RWPE1 (cell line): ENCODE data around the gene ATG7.

Experiments used
- CTCF ChIA-PET: fragments of 350-600 bp; sonication (Branson Sonifier 250); formaldehyde crosslinking; extraction: SDS; loops from one replicate; lab custom pipeline; 2021; lab: Yijun Ruan, JAX
- POLR2A ChIA-PET: fragments of 400-600 bp; formaldehyde crosslinking; extraction: SDS; loops from one replicate; lab custom pipeline; 2020; ENCODE audit warnings: antibody characterized with exemption; ENCODE audit not compliant: low non-redundant PET; lab: Yijun Ruan, JAX
- DNase-seq: peaks from one replicate; pipeline ENCODE4 v3.0.0; 2012; ENCODE audit warnings: low spot score
- H3K27ac ChIP-seq: fragments of 450-650 bp; 2 replicates; pipeline ENCODE4 v1.5.1; 2017
- TF ChIP-seq, protein P1 (sequence below): fragments of 450-650 bp; conservative IDR thresholded peaks from 2 replicates; pipeline ENCODE4 v1.5.1; 2017; ENCODE audit warnings: low read depth, mild to moderate bottlenecking

The ATG7 gene

DNA sequence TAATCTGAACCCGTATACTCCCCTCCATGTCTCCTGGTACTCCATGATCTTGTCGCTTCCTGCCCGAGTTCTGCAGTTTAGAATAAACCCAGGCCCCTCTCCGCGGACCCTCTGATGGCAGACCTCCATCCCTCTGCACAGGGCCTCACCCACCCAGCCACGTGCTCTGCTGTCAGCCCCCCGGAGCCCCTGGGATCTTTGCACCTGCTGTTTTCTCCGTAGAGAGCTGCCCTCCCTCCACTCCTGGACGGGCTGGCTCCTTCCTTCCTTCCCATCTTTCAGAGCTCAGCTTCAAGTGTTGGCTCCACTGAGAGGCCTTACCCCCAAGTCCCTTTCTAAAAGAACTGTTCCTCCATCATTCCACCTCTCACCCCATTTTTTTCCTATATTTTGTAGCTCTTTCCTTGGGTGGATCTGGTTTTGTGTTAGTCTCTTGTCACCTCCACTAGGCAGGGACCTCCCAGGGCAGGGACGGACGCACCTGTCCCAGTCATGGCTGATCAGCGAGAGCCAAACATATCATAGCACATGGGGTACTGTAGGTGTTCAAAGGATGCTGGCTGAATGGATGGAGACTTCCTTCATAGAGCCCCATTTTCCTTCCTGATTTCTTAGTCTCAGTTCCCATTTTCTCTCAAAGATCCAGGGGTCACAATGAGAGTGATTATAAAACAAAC is 264.9 kb downstream of the ATG7 start:
- CTCF ChIA-PET = interaction anchor here (0.6 to 0.7 kb wide), 2 partner anchors 9 to 180 kb away, joined by 4 to 6 read pairs; no protein-coding TSS in a partner anchor
- POLR2A ChIA-PET = no interaction called here
- TF ChIP-seq, protein P1, sequence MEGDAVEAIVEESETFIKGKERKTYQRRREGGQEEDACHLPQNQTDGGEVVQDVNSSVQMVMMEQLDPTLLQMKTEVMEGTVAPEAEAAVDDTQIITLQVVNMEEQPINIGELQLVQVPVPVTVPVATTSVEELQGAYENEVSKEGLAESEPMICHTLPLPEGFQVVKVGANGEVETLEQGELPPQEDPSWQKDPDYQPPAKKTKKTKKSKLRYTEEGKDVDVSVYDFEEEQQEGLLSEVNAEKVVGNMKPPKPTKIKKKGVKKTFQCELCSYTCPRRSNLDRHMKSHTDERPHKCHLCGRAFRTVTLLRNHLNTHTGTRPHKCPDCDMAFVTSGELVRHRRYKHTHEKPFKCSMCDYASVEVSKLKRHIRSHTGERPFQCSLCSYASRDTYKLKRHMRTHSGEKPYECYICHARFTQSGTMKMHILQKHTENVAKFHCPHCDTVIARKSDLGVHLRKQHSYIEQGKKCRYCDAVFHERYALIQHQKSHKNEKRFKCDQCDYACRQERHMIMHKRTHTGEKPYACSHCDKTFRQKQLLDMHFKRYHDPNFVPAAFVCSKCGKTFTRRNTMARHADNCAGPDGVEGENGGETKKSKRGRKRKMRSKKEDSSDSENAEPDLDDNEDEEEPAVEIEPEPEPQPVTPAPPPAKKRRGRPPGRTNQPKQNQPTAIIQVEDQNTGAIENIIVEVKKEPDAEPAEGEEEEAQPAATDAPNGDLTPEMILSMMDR = no peak
- no peak for DNase-seq
- H3K27ac ChIP-seq = no peak overlapping the region

DNA sequence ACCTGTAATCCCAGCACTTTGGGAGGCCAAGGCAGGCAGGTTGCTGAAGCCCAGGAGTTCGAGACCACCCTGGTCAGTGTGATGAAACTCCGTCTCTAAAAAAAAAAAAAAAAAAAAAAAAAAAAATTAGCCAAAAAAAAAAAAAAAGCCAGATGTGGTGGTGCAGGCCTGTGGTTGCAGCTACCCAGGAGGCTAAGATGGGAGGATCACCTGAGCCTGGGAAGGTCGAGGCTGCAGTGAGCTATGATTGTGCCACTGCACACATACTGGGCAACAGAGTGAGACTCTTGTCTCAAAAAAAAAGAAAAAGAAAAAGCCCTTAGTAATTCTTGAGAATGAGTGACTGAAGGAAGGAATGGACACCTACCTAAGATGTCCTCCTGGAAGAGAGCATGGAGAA is 266.4 kb downstream of the ATG7 start:
- ChIA-PET POLR2A (no interaction called here), CTCF (no interaction called here)
- TF ChIP-seq, protein P1 = no peak
- DNase-seq = no peak
- no peak overlapping the region for H3K27ac ChIP-seq

DNA sequence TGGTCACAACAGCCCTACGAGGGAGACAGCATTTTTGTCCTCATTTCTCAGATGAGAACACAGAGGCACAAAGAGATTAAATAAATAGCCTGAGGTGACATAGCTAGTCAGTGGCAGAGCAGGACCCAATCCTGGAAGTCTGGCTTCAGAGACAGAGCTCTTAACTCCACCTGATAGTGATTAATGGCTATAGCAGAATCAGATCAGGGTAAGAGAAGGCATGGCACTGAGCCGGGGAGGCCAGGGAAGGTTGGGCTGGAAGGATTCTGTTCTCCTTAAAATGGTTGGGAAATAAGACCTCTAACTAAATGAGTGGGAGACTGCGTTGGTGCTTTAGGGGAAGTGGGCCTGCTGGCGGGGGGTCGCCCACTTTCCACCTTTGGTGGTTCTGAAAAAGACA is 267.0 kb downstream of the ATG7 start:
- no peak for DNase-seq
- ChIA-PET CTCF (no interaction called here), POLR2A (no interaction called here)
- TF ChIP-seq, protein P1 = no peak
- H3K27ac ChIP-seq = no peak overlapping the region

DNA sequence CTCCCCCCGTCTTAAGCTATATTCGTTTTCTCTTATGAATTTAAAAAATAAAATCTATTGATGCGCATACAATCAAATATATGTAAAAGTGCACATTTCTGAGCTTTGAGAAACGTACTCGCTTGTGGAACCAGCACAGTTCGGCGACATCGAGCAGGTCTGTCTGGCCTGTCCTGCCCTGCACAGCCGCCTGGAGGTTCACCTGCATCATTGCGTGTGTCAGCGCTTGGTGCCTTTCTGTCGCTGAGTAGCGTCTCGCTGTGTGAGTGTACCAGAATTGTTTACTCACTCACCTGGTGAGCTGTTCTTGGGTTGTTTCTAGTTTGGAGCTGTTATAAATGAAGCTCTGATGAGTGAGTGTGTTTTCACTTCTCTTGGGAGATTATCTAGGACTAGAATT is 267.5 kb downstream of the ATG7 start:
- H3K27ac ChIP-seq = no peak overlapping the region
- CTCF ChIA-PET = no interaction called here
- TF ChIP-seq, protein P1 = no peak
- DNase-seq = no peak
- POLR2A ChIA-PET = no interaction called here

DNA sequence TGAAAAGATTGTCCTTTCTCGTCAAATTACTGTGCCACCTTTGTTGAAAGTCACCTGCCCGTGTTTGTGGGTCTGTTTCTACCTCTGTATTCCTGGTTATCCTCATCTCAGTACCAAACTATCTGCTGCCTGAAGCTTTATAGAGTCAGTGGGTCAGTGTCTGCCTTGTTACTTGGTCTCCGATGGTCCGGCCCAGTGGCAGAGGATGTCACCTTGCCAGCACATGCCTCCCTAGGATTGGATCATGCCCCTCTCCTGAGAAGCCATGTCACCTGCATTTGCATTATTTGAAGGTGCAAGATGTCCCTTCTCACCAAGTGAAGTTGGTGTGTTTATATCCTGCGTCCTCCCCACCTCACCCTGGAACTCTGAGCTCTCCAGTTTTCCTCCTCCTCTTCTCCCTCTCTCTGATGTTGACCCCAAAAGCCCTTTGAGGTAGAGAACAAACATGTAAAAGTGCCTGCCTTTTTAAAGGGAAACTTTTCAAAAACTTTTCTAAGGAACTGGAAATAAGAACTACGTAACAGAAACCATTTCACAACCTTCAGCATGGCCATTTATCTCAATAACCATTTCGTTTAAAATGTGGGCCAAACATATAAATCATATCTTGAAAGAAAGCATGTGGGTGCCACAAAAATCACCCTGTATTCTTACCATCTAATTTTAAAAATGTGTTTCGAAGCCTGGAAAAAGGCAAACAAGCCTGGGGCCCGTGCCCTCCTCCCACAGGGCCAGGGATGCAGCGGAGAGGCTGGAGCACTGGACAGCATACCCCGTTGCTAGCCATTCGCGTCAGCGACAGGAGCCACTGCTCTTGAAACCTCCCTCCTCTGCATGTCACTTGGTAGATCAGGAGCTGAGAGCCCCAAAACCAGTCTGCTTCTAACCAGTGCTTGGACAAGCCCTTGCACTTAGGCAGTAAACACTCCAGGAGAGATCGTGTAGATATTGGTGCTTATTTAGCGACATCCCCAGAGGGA is 269.4 kb downstream of the ATG7 start:
- TF ChIP-seq, protein P1 = no peak
- peak overlapping the region; percentile 19; the same call in 1 of the 2 replicates for H3K27ac ChIP-seq
- ChIA-PET POLR2A (no interaction called here), CTCF (interaction anchor here (0.6 kb wide), 1 partner anchor 634 kb away, joined by 3 read pairs; no protein-coding TSS in a partner anchor)
- DNase-seq = no peak

DNA sequence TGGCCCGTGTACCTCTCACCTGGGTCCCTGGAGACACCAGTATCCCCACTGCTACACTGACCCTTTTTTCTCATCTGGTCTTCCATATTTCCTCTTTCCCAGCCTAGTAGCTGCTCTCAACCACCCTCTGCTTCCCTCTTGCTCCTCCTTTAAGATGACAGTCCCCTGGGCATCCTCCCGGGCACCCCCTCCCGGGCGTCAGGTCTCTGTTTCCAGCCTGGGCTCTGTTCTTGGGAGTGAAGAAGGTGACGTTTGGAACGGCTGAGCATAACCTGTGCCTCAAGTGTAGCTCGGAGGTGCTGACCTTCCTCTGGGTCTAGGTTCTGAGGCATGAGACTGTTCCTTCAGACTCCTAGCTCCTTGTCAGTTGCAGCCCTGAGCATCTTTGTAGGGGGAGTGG is 270.4 kb downstream of the ATG7 start:
- ChIA-PET POLR2A (no interaction called here), CTCF (interaction anchor here (0.6 kb wide), 1 partner anchor 633 kb away, joined by 3 read pairs; no protein-coding TSS in a partner anchor)
- TF ChIP-seq, protein P1 = no peak
- no peak for DNase-seq
- peak overlapping the region; percentile 19; the same call in 1 of the 2 replicates for H3K27ac ChIP-seq
